ENCODE data around the gene SLC9A7.

DNA sequence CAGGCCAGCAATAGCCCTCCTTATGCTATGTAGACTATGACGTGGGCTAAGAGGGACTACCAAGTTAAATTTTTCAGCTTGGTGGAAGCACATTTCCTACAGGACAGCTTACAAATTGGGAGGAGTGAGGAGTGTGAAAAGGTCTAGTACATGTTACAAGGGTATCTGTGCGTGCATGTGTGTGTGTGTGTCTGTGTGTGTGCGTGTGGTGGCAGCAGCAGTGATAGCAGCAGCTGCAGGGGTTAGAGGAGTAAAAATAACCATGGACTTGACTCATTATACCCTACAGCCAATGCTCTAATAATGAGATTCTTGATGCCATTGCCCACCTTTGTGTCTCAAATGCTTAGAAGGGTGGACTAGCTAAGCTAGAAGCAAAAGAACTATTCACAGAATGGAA, 88.6 kb downstream of the SLC9A7 start:
- TF ChIP-seq, protein P1, sequence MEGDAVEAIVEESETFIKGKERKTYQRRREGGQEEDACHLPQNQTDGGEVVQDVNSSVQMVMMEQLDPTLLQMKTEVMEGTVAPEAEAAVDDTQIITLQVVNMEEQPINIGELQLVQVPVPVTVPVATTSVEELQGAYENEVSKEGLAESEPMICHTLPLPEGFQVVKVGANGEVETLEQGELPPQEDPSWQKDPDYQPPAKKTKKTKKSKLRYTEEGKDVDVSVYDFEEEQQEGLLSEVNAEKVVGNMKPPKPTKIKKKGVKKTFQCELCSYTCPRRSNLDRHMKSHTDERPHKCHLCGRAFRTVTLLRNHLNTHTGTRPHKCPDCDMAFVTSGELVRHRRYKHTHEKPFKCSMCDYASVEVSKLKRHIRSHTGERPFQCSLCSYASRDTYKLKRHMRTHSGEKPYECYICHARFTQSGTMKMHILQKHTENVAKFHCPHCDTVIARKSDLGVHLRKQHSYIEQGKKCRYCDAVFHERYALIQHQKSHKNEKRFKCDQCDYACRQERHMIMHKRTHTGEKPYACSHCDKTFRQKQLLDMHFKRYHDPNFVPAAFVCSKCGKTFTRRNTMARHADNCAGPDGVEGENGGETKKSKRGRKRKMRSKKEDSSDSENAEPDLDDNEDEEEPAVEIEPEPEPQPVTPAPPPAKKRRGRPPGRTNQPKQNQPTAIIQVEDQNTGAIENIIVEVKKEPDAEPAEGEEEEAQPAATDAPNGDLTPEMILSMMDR (conservative IDR thresholded peaks at IDR 0.05; ENCODE audit: low read depth, low read length) = no peak
- TF ChIP-seq EZH2phosphoT487 (IDR thresholded peaks at IDR 0.05; ENCODE audit: borderline replicate concordance, low read length) = no peak

Measured in PC-3 (cell line).